SK-N-SH treated with all-trans-retinoic acid at 6 μM for 48 hours (cell line): Measurements from ENCODE around the gene PFKFB4.
"Not testable (repeated sequence)": the region's sequence is repeated elsewhere in the genome, so short reads cannot be mapped to it uniquely, and the experiment has no call there.

Source experiments
- ATAC-seq: fragments of 200-7000 bp; cut with Tn5 transposase; 3 replicates; pipeline ENCODE4 v1.9.1; 2020; ENCODE audit warnings: mild to moderate bottlenecking, moderate library complexity
- ARNTL ChIP-seq: fragments of 450-650 bp; formaldehyde crosslinking; IDR thresholded peaks from 2 replicates; pipeline ENCODE4 v1.5.0; 2020; ENCODE audit warnings: low read depth, mild to moderate bottlenecking, moderate library complexity, borderline replicate concordance
- BACH2 ChIP-seq: fragments of 250-450 bp; sonication (Bioruptor Pico); IDR thresholded peaks from 2 replicates; pipeline ENCODE4 v1.9.0; 2021; ENCODE audit warnings: mild to moderate bottlenecking, borderline replicate concordance
- CSDC2 ChIP-seq: fragments of 250-450 bp; sonication (Bioruptor Pico); IDR thresholded peaks from 2 replicates; pipeline ENCODE4 v1.5.0; 2020; ENCODE audit warnings: mild to moderate bottlenecking, moderate library complexity
- ESRRG ChIP-seq: fragments of 250-450 bp; sonication (Bioruptor Pico); IDR thresholded peaks from 2 replicates; pipeline ENCODE4 v1.6.1; 2021; ENCODE audit warnings: mild to moderate bottlenecking
- GLIS3 ChIP-seq: fragments of 250-450 bp; sonication (Bioruptor Pico); IDR thresholded peaks from 2 replicates; pipeline ENCODE4 v1.5.0; 2020; ENCODE audit warnings: mild to moderate bottlenecking, moderate library complexity
- ISL1 ChIP-seq: fragments of 250-450 bp; sonication (Bioruptor Pico); IDR thresholded peaks from 2 replicates; pipeline ENCODE4 v2.1.2; 2022; ENCODE audit warnings: mild to moderate bottlenecking, moderate library complexity
- OSR1 ChIP-seq: fragments of 250-450 bp; sonication (Bioruptor Pico); IDR thresholded peaks from 2 replicates; pipeline ENCODE4 v1.8.0; 2022; ENCODE audit warnings: moderate library complexity, mild to moderate bottlenecking, inconsistent platforms
- PPARA ChIP-seq: fragments of 250-450 bp; sonication (Bioruptor Pico); IDR thresholded peaks from 2 replicates; pipeline ENCODE4 v1.5.0; 2020; ENCODE audit warnings: mild to moderate bottlenecking, borderline replicate concordance
- SNAI2 ChIP-seq: fragments of 250-450 bp; sonication (Bioruptor Pico); IDR thresholded peaks from 2 replicates; pipeline ENCODE4 v1.5.0; 2020; ENCODE audit warnings: mild to moderate bottlenecking, moderate library complexity
- TCF4 ChIP-seq: fragments of 250-450 bp; sonication (Bioruptor Pico); IDR thresholded peaks from 2 replicates; pipeline ENCODE4 v1.8.0; 2021; ENCODE audit warnings: mild to moderate bottlenecking, moderate library complexity, borderline replicate concordance
- TOX ChIP-seq: fragments of 250-450 bp; sonication (Bioruptor Pico); IDR thresholded peaks from 2 replicates; pipeline ENCODE4 v1.8.0; 2021; ENCODE audit warnings: mild to moderate bottlenecking, moderate library complexity, borderline replicate concordance
- ZC3H10 ChIP-seq: fragments of 250-450 bp; sonication (Bioruptor Pico); IDR thresholded peaks from 2 replicates; pipeline ENCODE4 v1.5.1; 2021; ENCODE audit warnings: mild to moderate bottlenecking, moderate library complexity
- ZFP3 ChIP-seq: fragments of 250-450 bp; sonication (Bioruptor Pico); IDR thresholded peaks from 2 replicates; pipeline ENCODE4 v1.5.0; 2020; ENCODE audit warnings: mild to moderate bottlenecking, moderate library complexity
- ZFP30 ChIP-seq: fragments of 450-650 bp; formaldehyde crosslinking; IDR thresholded peaks from 2 replicates; pipeline ENCODE4 v1.5.0; 2022; ENCODE audit warnings: mild to moderate bottlenecking, moderate library complexity
- ZNF565 ChIP-seq: fragments of 450-650 bp; formaldehyde crosslinking; conservative IDR thresholded peaks from 2 replicates; pipeline ENCODE4 v1.5.0; 2020; ENCODE audit warnings: low read depth, mild to moderate bottlenecking, moderate library complexity
- ZNF70 ChIP-seq: fragments of 450-650 bp; formaldehyde crosslinking; IDR thresholded peaks from 2 replicates; pipeline ENCODE4 v1.5.0; 2020; ENCODE audit warnings: mild to moderate bottlenecking, moderate library complexity
- ZNF8 ChIP-seq: fragments of 450-650 bp; formaldehyde crosslinking; IDR thresholded peaks from 2 replicates; pipeline ENCODE4 v1.5.0; 2020; ENCODE audit warnings: mild to moderate bottlenecking, moderate library complexity
- TF ChIP-seq, protein P1 (sequence below): fragments of 250-450 bp; sonication (Bioruptor Pico); IDR thresholded peaks from 2 replicates; pipeline ENCODE4 v1.5.1; 2020; ENCODE audit warnings: low read depth, mild to moderate bottlenecking, moderate library complexity
- TF ChIP-seq, protein P2 (sequence below): fragments of 250-450 bp; sonication (Bioruptor Pico); IDR thresholded peaks from 2 replicates; pipeline ENCODE4 v1.5.1; 2021; ENCODE audit warnings: mild to moderate bottlenecking, moderate library complexity
- TF ChIP-seq, protein P3 (sequence below): fragments of 250-450 bp; sonication (Bioruptor Pico); IDR thresholded peaks from 2 replicates; pipeline ENCODE4 v1.5.0; 2020; ENCODE audit warnings: mild to moderate bottlenecking, moderate library complexity
- TF ChIP-seq, protein P4 (sequence below): fragments of 250-450 bp; sonication (Bioruptor Pico); IDR thresholded peaks from 2 replicates; pipeline ENCODE4 v1.8.0; 2020; ENCODE audit warnings: mild to moderate bottlenecking, moderate library complexity, borderline replicate concordance

Gene PFKFB4

DNA sequence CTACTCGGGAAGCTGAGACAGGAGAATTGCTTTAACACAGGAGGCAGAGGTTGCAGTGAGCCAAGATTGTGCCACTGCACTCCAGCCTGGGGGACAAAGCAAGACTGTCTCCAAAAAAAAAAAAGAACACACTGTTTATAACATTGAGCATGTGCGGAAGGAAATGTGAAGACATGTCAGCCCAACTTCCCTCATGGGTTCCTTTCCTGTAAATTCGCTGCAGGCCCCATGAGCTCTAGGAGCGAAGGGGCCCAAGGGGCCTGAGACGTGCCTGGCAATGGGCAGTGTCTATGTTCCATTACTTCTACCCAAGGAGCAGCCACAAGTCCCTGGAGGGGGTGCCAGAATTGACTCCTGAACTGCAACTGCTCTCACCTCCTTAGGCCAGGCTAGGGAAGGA, 3.2 kb downstream of the PFKFB4 start:
- ATAC-seq = no peak
- TF ChIP-seq OSR1 = no peak
- TF ChIP-seq PPARA (CRISPR knock-in tag) = no peak
- TF ChIP-seq BACH2 (CRISPR knock-in tag) = no peak
- TF ChIP-seq, protein P1, sequence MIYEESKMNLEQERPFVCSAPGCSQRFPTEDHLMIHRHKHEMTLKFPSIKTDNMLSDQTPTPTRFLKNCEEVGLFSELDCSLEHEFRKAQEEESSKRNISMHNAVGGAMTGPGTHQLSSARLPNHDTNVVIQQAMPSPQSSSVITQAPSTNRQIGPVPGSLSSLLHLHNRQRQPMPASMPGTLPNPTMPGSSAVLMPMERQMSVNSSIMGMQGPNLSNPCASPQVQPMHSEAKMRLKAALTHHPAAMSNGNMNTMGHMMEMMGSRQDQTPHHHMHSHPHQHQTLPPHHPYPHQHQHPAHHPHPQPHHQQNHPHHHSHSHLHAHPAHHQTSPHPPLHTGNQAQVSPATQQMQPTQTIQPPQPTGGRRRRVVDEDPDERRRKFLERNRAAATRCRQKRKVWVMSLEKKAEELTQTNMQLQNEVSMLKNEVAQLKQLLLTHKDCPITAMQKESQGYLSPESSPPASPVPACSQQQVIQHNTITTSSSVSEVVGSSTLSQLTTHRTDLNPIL (CRISPR knock-in tag) = no peak
- no peak for TF ChIP-seq TOX
- TF ChIP-seq TCF4 (CRISPR knock-in tag) = no peak
- TF ChIP-seq ESRRG (CRISPR knock-in tag) = no peak
- TF ChIP-seq CSDC2 (CRISPR knock-in tag) = no peak
- TF ChIP-seq ZFP30 (CRISPR knock-in tag) = no peak
- TF ChIP-seq GLIS3 = no peak
- TF ChIP-seq ARNTL (CRISPR knock-in tag) = no peak

DNA sequence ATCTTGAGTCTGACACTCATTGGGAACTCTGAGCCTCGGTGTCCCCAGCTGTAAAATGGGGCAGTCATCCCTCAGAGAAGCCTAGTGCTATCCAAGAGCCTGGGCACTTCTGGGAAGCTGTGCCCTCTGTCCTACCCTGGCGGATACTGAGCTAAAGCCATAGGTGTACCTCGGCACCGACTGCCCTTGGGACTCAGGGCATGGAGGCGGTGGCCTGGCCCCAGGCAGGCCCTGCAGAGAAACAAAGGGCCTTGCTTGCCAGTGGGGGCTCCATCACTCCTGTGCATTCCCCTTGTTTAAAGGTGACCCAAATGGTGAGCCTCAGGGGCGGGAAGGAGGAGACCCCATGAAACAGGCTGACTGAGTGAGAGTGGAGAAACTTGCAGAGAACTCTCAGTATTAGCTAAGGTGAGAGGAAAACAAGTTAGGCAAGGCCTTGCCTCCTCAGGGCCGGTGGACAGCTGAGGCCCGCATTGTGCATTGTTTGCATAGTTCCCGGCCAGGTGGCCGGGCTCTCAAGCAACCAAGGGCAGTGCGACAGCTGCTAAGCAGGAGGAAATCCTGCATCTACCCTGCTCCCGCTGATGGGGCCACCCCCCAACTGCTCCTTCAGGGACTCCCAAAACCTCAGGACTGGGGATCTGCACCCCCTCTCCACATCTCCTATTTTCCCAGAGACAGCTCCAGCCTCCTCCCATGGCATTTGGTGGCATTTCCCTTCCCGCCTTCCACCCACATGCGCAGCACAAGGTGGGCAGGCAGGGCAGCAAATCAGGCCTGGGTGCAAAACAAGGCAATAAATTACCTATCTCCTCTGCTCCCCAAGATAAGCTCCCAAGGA, 4.3 kb downstream of the PFKFB4 start:
- ATAC-seq = no peak
- TF ChIP-seq ZNF8 (CRISPR knock-in tag) (no peak), TCF4 (CRISPR knock-in tag) (no peak), ZNF565 (CRISPR knock-in tag) (no peak), ISL1 (no peak), PPARA (CRISPR knock-in tag) (no peak), BACH2 (CRISPR knock-in tag) (no peak), GLIS3 (no peak), ZNF70 (CRISPR knock-in tag) (no peak), TOX (no peak)

DNA sequence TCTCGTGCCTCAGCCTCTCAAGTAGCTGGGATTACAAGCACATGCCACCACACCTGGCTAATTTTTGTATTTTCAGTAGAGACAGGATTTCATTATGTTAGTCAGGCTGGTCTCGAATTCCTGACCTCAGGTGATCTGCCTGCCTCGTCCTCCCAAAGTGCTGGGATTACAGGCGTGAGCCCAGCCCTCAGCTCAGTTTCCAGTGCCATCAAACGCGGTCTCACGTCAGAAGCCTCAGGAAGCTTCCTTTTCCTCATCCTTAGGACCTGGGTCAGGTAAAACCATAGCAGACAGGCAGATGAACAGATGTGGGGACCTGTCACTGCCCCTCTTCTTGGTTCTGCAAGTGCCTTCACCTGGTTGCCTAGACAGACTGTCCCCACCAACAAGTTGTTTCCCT, 5.0 kb downstream of the PFKFB4 start:
- not testable (repeated sequence) for ATAC-seq

DNA sequence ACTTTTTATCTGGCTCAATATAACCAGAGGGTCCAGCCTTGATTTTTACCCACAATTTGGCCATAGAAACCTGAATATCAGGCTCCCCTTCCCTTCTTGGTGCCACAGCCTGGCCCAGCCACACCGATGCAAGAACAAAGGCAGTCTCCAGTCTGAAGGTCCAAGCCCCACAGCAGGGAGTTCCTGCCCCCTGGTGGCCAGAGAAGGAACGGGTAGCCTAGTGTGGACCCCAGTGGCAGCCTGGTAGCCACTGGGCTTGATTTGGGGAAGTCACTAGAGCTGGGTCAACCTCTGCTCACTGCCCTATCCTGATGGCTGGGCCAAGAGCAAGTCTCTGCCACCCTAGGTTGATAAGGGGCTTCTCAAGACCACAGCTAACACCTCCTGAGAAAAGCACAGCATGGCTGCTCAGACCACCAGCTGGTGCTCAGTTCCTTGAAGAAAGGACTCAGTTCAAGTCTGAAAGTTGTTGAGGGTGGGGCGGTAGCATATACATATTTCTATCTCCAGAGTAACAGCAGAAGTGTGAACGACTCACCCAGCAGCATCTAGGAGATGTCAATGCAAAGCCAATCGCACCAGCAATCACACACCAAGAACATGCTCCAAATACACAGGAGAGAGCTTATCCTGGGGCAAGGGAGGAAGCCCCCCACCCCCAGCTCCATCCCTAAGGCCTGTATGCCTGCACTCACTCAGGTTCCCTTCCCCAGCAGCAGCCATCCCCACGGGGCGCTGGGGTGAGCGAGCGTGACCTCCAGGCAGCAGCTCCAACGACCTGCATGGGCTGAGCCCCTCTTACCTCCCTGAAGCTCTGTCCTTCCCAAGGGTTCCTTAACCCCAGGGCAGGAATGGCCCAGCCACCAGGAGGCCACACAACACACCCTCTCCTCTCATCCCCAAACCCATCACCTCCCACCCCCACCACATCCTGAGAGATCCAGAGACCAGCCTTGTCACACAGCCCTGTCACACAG, 7.6 kb downstream of the PFKFB4 start:
- ATAC-seq = peak; percentile 100
- TF ChIP-seq, protein P1 (CRISPR knock-in tag) = no peak
- no peak for TF ChIP-seq SNAI2 (CRISPR knock-in tag)
- no peak for TF ChIP-seq TCF4 (CRISPR knock-in tag)
- TF ChIP-seq CSDC2 (CRISPR knock-in tag) = no peak
- TF ChIP-seq ISL1 = no peak
- no peak for TF ChIP-seq ZNF8 (CRISPR knock-in tag)
- TF ChIP-seq OSR1 = no peak
- TF ChIP-seq ZFP3 (CRISPR knock-in tag) = no peak
- TF ChIP-seq, protein P2, sequence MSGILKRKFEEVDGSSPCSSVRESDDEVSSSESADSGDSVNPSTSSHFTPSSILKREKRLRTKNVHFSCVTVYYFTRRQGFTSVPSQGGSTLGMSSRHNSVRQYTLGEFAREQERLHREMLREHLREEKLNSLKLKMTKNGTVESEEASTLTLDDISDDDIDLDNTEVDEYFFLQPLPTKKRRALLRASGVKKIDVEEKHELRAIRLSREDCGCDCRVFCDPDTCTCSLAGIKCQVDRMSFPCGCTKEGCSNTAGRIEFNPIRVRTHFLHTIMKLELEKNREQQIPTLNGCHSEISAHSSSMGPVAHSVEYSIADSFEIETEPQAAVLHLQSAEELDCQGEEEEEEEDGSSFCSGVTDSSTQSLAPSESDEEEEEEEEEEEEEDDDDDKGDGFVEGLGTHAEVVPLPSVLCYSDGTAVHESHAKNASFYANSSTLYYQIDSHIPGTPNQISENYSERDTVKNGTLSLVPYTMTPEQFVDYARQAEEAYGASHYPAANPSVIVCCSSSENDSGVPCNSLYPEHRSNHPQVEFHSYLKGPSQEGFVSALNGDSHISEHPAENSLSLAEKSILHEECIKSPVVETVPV (CRISPR knock-in tag) = no peak
- TF ChIP-seq ARNTL (CRISPR knock-in tag) = no peak
- no peak for TF ChIP-seq ZNF70 (CRISPR knock-in tag)
- no peak for TF ChIP-seq GLIS3
- no peak for TF ChIP-seq ZFP30 (CRISPR knock-in tag)
- no peak for TF ChIP-seq ZNF565 (CRISPR knock-in tag)
- TF ChIP-seq, protein P3, sequence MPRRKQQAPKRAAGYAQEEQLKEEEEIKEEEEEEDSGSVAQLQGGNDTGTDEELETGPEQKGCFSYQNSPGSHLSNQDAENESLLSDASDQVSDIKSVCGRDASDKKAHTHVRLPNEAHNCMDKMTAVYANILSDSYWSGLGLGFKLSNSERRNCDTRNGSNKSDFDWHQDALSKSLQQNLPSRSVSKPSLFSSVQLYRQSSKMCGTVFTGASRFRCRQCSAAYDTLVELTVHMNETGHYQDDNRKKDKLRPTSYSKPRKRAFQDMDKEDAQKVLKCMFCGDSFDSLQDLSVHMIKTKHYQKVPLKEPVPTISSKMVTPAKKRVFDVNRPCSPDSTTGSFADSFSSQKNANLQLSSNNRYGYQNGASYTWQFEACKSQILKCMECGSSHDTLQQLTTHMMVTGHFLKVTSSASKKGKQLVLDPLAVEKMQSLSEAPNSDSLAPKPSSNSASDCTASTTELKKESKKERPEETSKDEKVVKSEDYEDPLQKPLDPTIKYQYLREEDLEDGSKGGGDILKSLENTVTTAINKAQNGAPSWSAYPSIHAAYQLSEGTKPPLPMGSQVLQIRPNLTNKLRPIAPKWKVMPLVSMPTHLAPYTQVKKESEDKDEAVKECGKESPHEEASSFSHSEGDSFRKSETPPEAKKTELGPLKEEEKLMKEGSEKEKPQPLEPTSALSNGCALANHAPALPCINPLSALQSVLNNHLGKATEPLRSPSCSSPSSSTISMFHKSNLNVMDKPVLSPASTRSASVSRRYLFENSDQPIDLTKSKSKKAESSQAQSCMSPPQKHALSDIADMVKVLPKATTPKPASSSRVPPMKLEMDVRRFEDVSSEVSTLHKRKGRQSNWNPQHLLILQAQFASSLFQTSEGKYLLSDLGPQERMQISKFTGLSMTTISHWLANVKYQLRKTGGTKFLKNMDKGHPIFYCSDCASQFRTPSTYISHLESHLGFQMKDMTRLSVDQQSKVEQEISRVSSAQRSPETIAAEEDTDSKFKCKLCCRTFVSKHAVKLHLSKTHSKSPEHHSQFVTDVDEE (CRISPR knock-in tag) = no peak
- no peak for TF ChIP-seq ZC3H10
- no peak for TF ChIP-seq BACH2 (CRISPR knock-in tag)
- TF ChIP-seq, protein P4, sequence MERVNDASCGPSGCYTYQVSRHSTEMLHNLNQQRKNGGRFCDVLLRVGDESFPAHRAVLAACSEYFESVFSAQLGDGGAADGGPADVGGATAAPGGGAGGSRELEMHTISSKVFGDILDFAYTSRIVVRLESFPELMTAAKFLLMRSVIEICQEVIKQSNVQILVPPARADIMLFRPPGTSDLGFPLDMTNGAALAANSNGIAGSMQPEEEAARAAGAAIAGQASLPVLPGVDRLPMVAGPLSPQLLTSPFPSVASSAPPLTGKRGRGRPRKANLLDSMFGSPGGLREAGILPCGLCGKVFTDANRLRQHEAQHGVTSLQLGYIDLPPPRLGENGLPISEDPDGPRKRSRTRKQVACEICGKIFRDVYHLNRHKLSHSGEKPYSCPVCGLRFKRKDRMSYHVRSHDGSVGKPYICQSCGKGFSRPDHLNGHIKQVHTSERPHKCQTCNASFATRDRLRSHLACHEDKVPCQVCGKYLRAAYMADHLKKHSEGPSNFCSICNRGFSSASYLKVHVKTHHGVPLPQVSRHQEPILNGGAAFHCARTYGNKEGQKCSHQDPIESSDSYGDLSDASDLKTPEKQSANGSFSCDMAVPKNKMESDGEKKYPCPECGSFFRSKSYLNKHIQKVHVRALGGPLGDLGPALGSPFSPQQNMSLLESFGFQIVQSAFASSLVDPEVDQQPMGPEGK (CRISPR knock-in tag) = no peak
